ENCODE data around the gene TAB2. TPM values are rescaled to one million over a fixed set of nuclear protein-coding genes. Genes with fewer than 3 reads are reported as not detected.
A peak's percentile ranks its signal among the peaks of the same experiment; 100 is the strongest.

Gene TAB2
- total RNA-seq, 4 donors from 2014 or later: 63.7 to 73.5 (median 69.2) TPM

DNA sequence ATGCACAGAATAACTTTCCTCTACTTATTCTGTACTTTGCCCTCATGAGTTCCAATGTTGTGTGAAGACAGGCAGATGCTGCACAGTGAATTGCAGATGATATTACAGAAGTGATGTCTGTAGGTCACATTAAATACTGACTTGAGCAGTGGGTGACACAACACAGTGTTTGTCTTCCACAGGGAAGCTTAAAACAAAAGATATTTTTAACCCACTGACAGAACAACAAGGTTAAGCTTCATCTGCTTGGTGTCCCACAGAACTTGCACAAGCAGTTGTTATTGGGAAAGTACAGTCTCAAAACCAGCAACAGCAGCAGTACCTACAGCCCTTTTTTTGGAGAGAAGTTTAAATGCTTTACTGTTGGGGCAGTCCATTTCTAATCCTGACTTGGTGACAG, 93.0 kb downstream of the TAB2 start:
- peaks cover 0 to 11% of the 10 kb centered on the region in 2 donors for H3K36me3 ChIP-seq
- peak overlapping the region; percentile 56 to 71 (median 68) for H3K27ac ChIP-seq
- peaks cover 10 to 16% of the 10 kb centered on the region in 2 donors for H3K4me1 ChIP-seq
- H3K4me3 ChIP-seq: no peak overlapping the region
- in situ Hi-C loops (cut with MboI; ENCODE audit: low sequenced_read_pairs in 4 of 4) (loop anchor here in 1 of 4 donors (25.0 kb wide), 1 partner anchor 98 kb away; the partner anchor contains the start of gene TAB2), intact Hi-C loops (cut with DNase I; ENCODE audit: low total_unique reads) (loop anchor here (2.0 kb wide), 2 partner anchors 72 to 94 kb away; partner anchors contain the start of gene TAB2)
- peak in 1 of 2 donors; percentile 12 for TF ChIP-seq POLR2A (IDR thresholded peaks at IDR 0.05)
- TF ChIP-seq, protein P1, sequence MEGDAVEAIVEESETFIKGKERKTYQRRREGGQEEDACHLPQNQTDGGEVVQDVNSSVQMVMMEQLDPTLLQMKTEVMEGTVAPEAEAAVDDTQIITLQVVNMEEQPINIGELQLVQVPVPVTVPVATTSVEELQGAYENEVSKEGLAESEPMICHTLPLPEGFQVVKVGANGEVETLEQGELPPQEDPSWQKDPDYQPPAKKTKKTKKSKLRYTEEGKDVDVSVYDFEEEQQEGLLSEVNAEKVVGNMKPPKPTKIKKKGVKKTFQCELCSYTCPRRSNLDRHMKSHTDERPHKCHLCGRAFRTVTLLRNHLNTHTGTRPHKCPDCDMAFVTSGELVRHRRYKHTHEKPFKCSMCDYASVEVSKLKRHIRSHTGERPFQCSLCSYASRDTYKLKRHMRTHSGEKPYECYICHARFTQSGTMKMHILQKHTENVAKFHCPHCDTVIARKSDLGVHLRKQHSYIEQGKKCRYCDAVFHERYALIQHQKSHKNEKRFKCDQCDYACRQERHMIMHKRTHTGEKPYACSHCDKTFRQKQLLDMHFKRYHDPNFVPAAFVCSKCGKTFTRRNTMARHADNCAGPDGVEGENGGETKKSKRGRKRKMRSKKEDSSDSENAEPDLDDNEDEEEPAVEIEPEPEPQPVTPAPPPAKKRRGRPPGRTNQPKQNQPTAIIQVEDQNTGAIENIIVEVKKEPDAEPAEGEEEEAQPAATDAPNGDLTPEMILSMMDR (IDR thresholded peaks at IDR 0.05 in 4 of 5, conservative IDR thresholded peaks at IDR 0.05 in 1 of 5): no peak
- ATAC-seq (peak; percentile 91 to 98), DNase-seq (peak; percentile 21 to 37)
- H3K27me3 ChIP-seq: no peaks in the 10 kb centered on the region
- H3K9me3 ChIP-seq: no peaks in the 10 kb centered on the region

DNA sequence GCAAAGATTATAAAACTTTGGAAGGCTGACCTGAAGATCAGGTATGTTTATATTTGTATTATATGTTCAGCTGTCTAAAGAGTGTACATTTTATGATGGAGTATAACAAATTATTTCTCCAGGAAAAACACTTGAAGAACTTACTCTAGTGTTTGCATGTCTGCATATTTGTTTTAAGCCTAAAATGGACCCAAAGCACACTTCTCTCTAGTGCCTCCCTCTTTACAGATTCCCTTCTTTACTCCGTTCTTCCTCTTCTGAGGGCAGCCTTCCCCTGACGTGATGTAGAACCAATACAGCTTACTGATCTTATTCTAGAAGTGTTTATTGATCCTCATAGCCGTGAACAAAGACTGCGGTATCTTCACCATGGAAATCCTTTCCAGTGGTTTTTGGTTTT, 96.5 kb downstream of the TAB2 start:
- H3K27me3 ChIP-seq: no peaks in the 10 kb centered on the region
- no peak for TF ChIP-seq POLR2A (IDR thresholded peaks at IDR 0.05)
- TF ChIP-seq, protein P1 (IDR thresholded peaks at IDR 0.05 in 4 of 5, conservative IDR thresholded peaks at IDR 0.05 in 1 of 5): no peak
- intact Hi-C loops (cut with DNase I; ENCODE audit: low total_unique reads) (no loop called here), in situ Hi-C loops (cut with MboI; ENCODE audit: low sequenced_read_pairs in 4 of 4) (loop anchor here in 1 of 4 donors (25.0 kb wide), 1 partner anchor 102 kb away; the partner anchor contains the start of gene TAB2)
- no peak overlapping the region for H3K27ac ChIP-seq
- H3K4me1 ChIP-seq: peaks cover 10 to 16% of the 10 kb centered on the region in 2 donors
- peaks cover 0 to 11% of the 10 kb centered on the region in 2 donors for H3K36me3 ChIP-seq
- H3K9me3 ChIP-seq: no peaks in the 10 kb centered on the region
- ATAC-seq (no peak), DNase-seq (no peak)
- H3K4me3 ChIP-seq: no peak overlapping the region

DNA sequence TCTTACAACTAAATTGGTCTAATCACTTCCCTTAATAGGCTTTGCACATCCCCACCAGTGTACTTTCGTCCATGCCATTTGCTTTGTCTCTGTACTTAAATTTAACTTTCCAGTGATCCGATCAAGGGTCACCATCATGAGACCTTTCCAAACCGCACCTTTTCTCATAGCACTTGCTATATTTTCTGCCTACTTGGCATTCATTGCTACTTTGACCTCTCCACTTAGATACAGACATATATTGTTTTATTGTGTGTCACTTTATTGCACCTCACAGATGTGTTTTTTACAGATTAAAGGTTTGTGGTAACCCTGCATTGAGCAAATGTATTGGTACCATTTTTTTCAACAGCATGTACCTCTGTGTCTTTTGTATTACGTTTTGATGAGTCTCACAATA, 97.3 kb downstream of the TAB2 start:
- ATAC-seq (no peak), DNase-seq (no peak)
- Histone ChIP-seq H3K27ac (no peak overlapping the region), H3K27me3 (no peaks in the 10 kb centered on the region), H3K9me3 (no peaks in the 10 kb centered on the region), H3K36me3 (peaks cover 0 to 4% of the 10 kb centered on the region in 2 donors), H3K4me1 (peaks cover 7 to 12% of the 10 kb centered on the region in 2 donors), H3K4me3 (no peak overlapping the region)
- intact Hi-C loops (cut with DNase I; ENCODE audit: low total_unique reads): no loop called here
- in situ Hi-C loops (cut with MboI; ENCODE audit: low sequenced_read_pairs in 4 of 4): loop anchor here in 1 of 4 donors (25.0 kb wide), 1 partner anchor 103 kb away; the partner anchor contains the start of gene TAB2
- TF ChIP-seq, protein P1 (IDR thresholded peaks at IDR 0.05 in 4 of 5, conservative IDR thresholded peaks at IDR 0.05 in 1 of 5): no peak
- no peak for TF ChIP-seq POLR2A (IDR thresholded peaks at IDR 0.05)

DNA sequence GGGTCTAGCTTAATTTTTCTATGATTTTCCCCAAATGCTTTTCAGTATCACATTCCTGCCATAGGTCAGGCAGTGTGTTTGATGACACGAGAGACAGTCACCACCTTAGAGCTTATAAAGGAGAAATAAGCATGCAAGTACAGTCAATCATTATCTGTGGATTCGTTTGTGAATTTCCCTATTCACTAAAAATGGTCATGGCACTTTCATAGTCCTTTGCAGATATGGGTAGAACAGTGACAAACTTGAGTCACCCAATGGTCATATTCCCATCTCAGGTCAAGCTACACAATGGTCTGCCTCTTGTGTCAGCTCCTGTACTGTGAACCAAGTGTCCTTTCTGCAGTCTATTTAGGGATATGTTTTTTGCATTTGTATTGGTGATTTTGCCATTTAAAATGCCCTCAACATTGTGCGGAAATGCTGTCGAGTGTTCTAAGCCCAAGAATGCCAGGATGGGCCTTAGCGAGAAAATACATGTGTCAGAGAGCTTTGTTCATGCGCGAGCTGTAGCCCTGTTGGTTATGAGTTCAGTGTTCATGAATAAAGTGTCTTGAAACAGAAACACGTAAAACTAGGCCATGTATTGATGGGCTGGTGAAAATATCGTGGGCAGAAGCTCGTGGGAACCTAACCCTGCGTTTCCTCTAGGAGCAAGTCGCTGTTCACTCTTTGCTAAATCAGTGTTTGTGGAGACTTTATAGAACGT, 102.3 kb downstream of the TAB2 start:
- no peak overlapping the region for H3K27ac ChIP-seq
- intact Hi-C loops (cut with DNase I; ENCODE audit: low total_unique reads): no loop called here
- in situ Hi-C loops (cut with MboI; ENCODE audit: low sequenced_read_pairs in 4 of 4): loop anchor here in 1 of 4 donors (25.0 kb wide), 1 partner anchor 108 kb away; the partner anchor contains the start of gene TAB2
- no peaks in the 10 kb centered on the region for H3K27me3 ChIP-seq
- H3K36me3 ChIP-seq: no peaks in the 10 kb centered on the region
- TF ChIP-seq, protein P1 (IDR thresholded peaks at IDR 0.05 in 4 of 5, conservative IDR thresholded peaks at IDR 0.05 in 1 of 5): no peak
- TF ChIP-seq POLR2A (IDR thresholded peaks at IDR 0.05): no peak
- H3K4me3 ChIP-seq: no peak overlapping the region
- ATAC-seq (no peak), DNase-seq (no peak)
- no peaks in the 10 kb centered on the region for H3K9me3 ChIP-seq
- H3K4me1 ChIP-seq: peaks cover 3 to 5% of the 10 kb centered on the region in 2 donors
